ENCODE results near the gene UPK1A. TPM values are rescaled to one million over a fixed set of nuclear protein-coding genes. Genes with fewer than 3 reads are reported as not detected.

UPK1A gene
- total and polyA plus RNA-seq, 10 of the 15 experiments (the other 5 are each of a cell fraction or from before 2014, with no cell fraction given): 0.15 to 1.9 (median 0.26) TPM; not detected in 7

DNA sequence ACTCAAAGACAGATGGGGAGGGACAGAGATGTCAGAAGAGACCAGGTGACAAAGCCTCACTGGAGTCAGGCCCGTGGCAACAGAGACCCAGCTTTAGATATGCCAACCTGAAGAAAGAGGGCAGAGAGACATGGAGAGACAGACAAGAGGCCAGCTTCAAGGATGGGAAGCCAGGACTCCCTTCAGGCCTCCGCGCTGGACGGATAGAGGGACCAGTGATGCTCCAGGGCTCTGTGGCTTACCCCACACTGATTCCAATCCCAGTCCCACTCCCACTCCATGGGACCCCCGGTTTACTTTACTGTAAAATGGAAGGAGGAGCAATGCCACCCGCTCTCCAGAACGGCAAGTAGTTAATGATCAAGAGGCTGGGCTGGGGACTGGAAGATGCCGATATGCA is 26.5 kb upstream of the UPK1A start:
- Histone ChIP-seq H3K79me2 (ENCODE audit: control insufficient read depth, insufficient read depth, low read length) (no peaks in the 10 kb centered on the region), H3K4me3 (no peak overlapping the region), H2AFZ (ENCODE audit: control insufficient read depth, low read depth, low read length) (no peak overlapping the region), H3K4me1 (ENCODE audit: control insufficient read depth, insufficient read depth, low read length) (peaks cover 22% of the 10 kb centered on the region), H3K4me2 (ENCODE audit: control insufficient read depth, insufficient read depth) (no peak overlapping the region), H3K27me3 (replicated peaks in 1 of 2; ENCODE audit: control insufficient read depth in 2 of 2, insufficient read depth in 2 of 2, low read length in 1 of 2) (no peaks in the 10 kb centered on the region), H3K9ac (ENCODE audit: control insufficient read depth, insufficient read depth, low read length) (no peak overlapping the region), H3K36me3 (ENCODE audit: control insufficient read depth in 2 of 2, insufficient read depth in 2 of 2, low read length in 1 of 2) (peaks cover 7 to 14% of the 10 kb centered on the region in 2 experiments; a peak in 3 of 4 replicates), H4K20me1 (ENCODE audit: control insufficient read depth, insufficient read depth) (no peaks in the 10 kb centered on the region), H3K9me3 (replicated peaks; ENCODE audit: control insufficient read depth, insufficient read depth, low read length) (no peaks in the 10 kb centered on the region), H3K27ac (ENCODE audit: control insufficient read depth, insufficient read depth) (no peak overlapping the region)
- POLR2A ChIA-PET: no interaction called here
- TF ChIP-seq EED (IDR thresholded peaks at IDR 0.05; ENCODE audit: low read depth) (no peak), MXI1 (IDR thresholded peaks at IDR 0.05; ENCODE audit: low read depth, low read length) (no peak), LARP7 (IDR thresholded peaks at IDR 0.05) (no peak), SRF (IDR thresholded peaks at IDR 0.05; ENCODE audit: low read depth in 2 of 2, low read length in 2 of 2) (no peak), SUPT20H (IDR thresholded peaks at IDR 0.05; ENCODE audit: borderline replicate concordance, control insufficient read depth, low read depth, low read length) (no peak), FOXK2 (IDR thresholded peaks at IDR 0.05) (no peak), SMAD5 (IDR thresholded peaks at IDR 0.05; ENCODE audit: low read depth) (no peak), HDGF (IDR thresholded peaks at IDR 0.05) (no peak), PAX5 (IDR thresholded peaks at IDR 0.05; ENCODE audit: borderline replicate concordance, low read depth, low read length) (no peak), BRCA1 (IDR thresholded peaks at IDR 0.05; ENCODE audit: low read depth, low read length) (no peak), HSF1 (IDR thresholded peaks at IDR 0.05; ENCODE audit: low read depth, low read length) (no peak), USF1 (IDR thresholded peaks at IDR 0.05; ENCODE audit: borderline replicate concordance, extremely low read length, insufficient read depth, low read depth, low read length) (no peak), CHD2 (IDR thresholded peaks at IDR 0.05; ENCODE audit: borderline replicate concordance, low read depth, low read length) (no peak), HCFC1 (IDR thresholded peaks at IDR 0.05; ENCODE audit: low read length) (no peak), SMC3 (IDR thresholded peaks at IDR 0.05; ENCODE audit: borderline replicate concordance, low read length) (no peak)
- TF ChIP-seq, protein P1, sequence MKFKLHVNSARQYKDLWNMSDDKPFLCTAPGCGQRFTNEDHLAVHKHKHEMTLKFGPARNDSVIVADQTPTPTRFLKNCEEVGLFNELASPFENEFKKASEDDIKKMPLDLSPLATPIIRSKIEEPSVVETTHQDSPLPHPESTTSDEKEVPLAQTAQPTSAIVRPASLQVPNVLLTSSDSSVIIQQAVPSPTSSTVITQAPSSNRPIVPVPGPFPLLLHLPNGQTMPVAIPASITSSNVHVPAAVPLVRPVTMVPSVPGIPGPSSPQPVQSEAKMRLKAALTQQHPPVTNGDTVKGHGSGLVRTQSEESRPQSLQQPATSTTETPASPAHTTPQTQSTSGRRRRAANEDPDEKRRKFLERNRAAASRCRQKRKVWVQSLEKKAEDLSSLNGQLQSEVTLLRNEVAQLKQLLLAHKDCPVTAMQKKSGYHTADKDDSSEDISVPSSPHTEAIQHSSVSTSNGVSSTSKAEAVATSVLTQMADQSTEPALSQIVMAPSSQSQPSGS (IDR thresholded peaks at IDR 0.05; ENCODE audit: low read length): no peak
- TF ChIP-seq, protein P2, sequence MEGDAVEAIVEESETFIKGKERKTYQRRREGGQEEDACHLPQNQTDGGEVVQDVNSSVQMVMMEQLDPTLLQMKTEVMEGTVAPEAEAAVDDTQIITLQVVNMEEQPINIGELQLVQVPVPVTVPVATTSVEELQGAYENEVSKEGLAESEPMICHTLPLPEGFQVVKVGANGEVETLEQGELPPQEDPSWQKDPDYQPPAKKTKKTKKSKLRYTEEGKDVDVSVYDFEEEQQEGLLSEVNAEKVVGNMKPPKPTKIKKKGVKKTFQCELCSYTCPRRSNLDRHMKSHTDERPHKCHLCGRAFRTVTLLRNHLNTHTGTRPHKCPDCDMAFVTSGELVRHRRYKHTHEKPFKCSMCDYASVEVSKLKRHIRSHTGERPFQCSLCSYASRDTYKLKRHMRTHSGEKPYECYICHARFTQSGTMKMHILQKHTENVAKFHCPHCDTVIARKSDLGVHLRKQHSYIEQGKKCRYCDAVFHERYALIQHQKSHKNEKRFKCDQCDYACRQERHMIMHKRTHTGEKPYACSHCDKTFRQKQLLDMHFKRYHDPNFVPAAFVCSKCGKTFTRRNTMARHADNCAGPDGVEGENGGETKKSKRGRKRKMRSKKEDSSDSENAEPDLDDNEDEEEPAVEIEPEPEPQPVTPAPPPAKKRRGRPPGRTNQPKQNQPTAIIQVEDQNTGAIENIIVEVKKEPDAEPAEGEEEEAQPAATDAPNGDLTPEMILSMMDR (IDR thresholded peaks at IDR 0.05 in 2 of 3, conservative IDR thresholded peaks at IDR 0.05 in 1 of 3; ENCODE audit: control insufficient read depth in 2 of 3, extremely low read depth in 1 of 3, insufficient read depth in 1 of 3, low read depth in 3 of 3, low read length in 3 of 3): no peak
- no TSS peak for BruUV-seq (replicated peaks)
- in situ Hi-C loops (cut with MboI): no loop called here
- intact Hi-C loops (cut with micrococcal nuclease; ENCODE audit: unreplicated experiment): no loop called here
- no peak for DNase-seq (ENCODE audit: low read depth, low spot score)
- FAIRE-seq: no peak
- CTCF ChIA-PET: no interaction called here
- RAD21 ChIA-PET (ENCODE audit: unreplicated experiment): no interaction called here
- no peak for ATAC-seq
- WGBS (ENCODE audit: insufficient coverage, insufficient replicate concordance, low lambda C conversion rate, missing lambda C conversion rate): 83% methylated on average over 8 of the region's 8 CpGs
- SMC1A ChIA-PET (ENCODE audit: uncharacterized antibody, unreplicated experiment): no interaction called here
